Measurements from ENCODE around the gene BIVM.

BIVM gene

GRCh38 chr13:102846261-102847015, 47.5 kb downstream of the BIVM start:
- TF ChIP-seq CTCF (IDR thresholded peaks at IDR 0.05; ENCODE audit: control insufficient read depth, insufficient read depth, low read depth, low read length, missing control alignments), result no peak
- no peak for DNase-seq (ENCODE audit: low read depth)
- peak overlapping the region; percentile 88 for H3K4me3 ChIP-seq (ENCODE audit: control insufficient read depth, low read depth, low read length)

GRCh38 chr13:102847272-102848234, 48.6 kb downstream of the BIVM start:
- H3K4me3 ChIP-seq (ENCODE audit: control insufficient read depth, low read depth, low read length), result peak overlapping the region; percentile 88
- peak; percentile 74 for TF ChIP-seq CTCF (IDR thresholded peaks at IDR 0.05; ENCODE audit: control insufficient read depth, insufficient read depth, low read depth, low read length, missing control alignments)
- no peak for DNase-seq (ENCODE audit: low read depth)

- no peak for DNase-seq (ENCODE audit: low read depth)
- H3K4me3 ChIP-seq (ENCODE audit: control insufficient read depth, low read depth, low read length), result no peak overlapping the region
- TF ChIP-seq CTCF (IDR thresholded peaks at IDR 0.05; ENCODE audit: control insufficient read depth, insufficient read depth, low read depth, low read length, missing control alignments), result no peak
Measured at GRCh38 chr13:102848956-102849355, 50.0 kb downstream of the BIVM start.

GRCh38 chr13:102852556-102852955, 53.6 kb downstream of the BIVM start:
- no peak for DNase-seq (ENCODE audit: low read depth)
- TF ChIP-seq CTCF (IDR thresholded peaks at IDR 0.05; ENCODE audit: control insufficient read depth, insufficient read depth, low read depth, low read length, missing control alignments), result no peak
- no peak overlapping the region for H3K4me3 ChIP-seq (ENCODE audit: control insufficient read depth, low read depth, low read length)

- TF ChIP-seq CTCF (IDR thresholded peaks at IDR 0.05; ENCODE audit: control insufficient read depth, insufficient read depth, low read depth, low read length, missing control alignments), result no peak
- no peak overlapping the region for H3K4me3 ChIP-seq (ENCODE audit: control insufficient read depth, low read depth, low read length)
- no peak for DNase-seq (ENCODE audit: low read depth)
Measured at GRCh38 chr13:102854675-102855074, 55.8 kb downstream of the BIVM start.

GRCh38 chr13:102856557-102856956, 57.6 kb downstream of the BIVM start:
- H3K4me3 ChIP-seq (ENCODE audit: control insufficient read depth, low read depth, low read length), result no peak overlapping the region
- TF ChIP-seq CTCF (IDR thresholded peaks at IDR 0.05; ENCODE audit: control insufficient read depth, insufficient read depth, low read depth, low read length, missing control alignments), result no peak
- no peak for DNase-seq (ENCODE audit: low read depth)
